Gastrocnemius medialis (tissue), 4 donors: ENCODE measurements around the gene INTU. TPM values are rescaled to one million over a fixed set of nuclear protein-coding genes. Genes with fewer than 3 reads are reported as not detected.

Source experiments
- ATAC-seq, 2 donors: fragments of 150-250 bp; one replicate each; pipeline ENCODE4 v1.9.1; 2016
- DNase-seq, 2 donors: peaks; one replicate each; pipeline ENCODE4 v3.0.0-alpha.2; 2019
- H3K27ac ChIP-seq, 4 donors: fragments of 200-600 bp; sonication (generic); 1 replicate in 1 of 4; 2 replicates in 3 of 4; pipeline ENCODE4 v1.5.1; 2016 to 2018; ENCODE audit warnings: mild to moderate bottlenecking in 2 of 4, moderate library complexity in 1 of 4
- H3K27me3 ChIP-seq, 3 donors: fragments of 200-600 bp; sonication (generic) in 2 of 3; 1 replicate in 1 of 3; 2 replicates in 2 of 3; pipeline versions ENCODE4 v1.5.1 to v1.6.0; 2016 to 2019; ENCODE audit warnings: mild to moderate bottlenecking in 1 of 3, moderate library complexity in 1 of 3
- H3K36me3 ChIP-seq, 2 donors: fragments of 200-600 bp; sonication (generic) in 1 of 2; one replicate each; pipeline ENCODE4 v1.5.1; 2017 to 2018
- H3K4me1 ChIP-seq, 2 donors: fragments of 200-600 bp; sonication (generic) in 1 of 2; one replicate each; pipeline ENCODE4 v1.5.1; 2016 to 2017; ENCODE audit warnings: mild to moderate bottlenecking in 2 of 2
- H3K4me3 ChIP-seq, 4 donors: fragments of 200-600 bp; sonication (generic) in 3 of 4; 1 replicate in 1 of 4; 2 replicates in 3 of 4; pipeline ENCODE4 v1.5.1; 2016 to 2019; ENCODE audit warnings: mild to moderate bottlenecking in 2 of 4
- H3K9me3 ChIP-seq, 3 donors: fragments of 200-600 bp; sonication (generic) in 2 of 3; 1 replicate in 1 of 3; 2 replicates in 2 of 3; pipeline ENCODE4 v1.5.1; 2016 to 2019
- POLR2A ChIP-seq, 2 donors: fragments of 450-650 bp; IDR thresholded peaks; one replicate each; pipeline ENCODE4 v1.6.1; 2017; ENCODE audit warnings: antibody characterized with exemption in 2 of 2, mild to moderate bottlenecking in 2 of 2, moderate library complexity in 2 of 2
- in situ Hi-C, 4 donors: fragments of 200-750 bp; cut with MboI; loops; one replicate each; pipeline versions ENCODE4 v1.15.0 to v1.8.0; 2017; ENCODE audit warnings: low sequenced_read_pairs in 4 of 4
- intact Hi-C: fragments of 100-400 bp; cut with DNase I; formaldehyde crosslinking; loops from one replicate; pipeline ENCODE4 v1.15.1; 2023; ENCODE audit warnings: low total_unique reads
- total RNA-seq, 4 donors: library from RNA; depleted of rRNA; stranded (reverse); fragments of >200 nt; gene quantifications; one replicate each; pipeline versions ENCODE4 v1.1.0 to v1.2.3, GENCODE V29; 2016
- TF ChIP-seq, protein P1 (sequence below), 5 experiments: fragments of 450-650 bp in 3 of 5; fragments of 200-600 bp in 2 of 5; sonication (generic) in 2 of 5; IDR thresholded peaks in 4 of 5; conservative IDR thresholded peaks in 1 of 5; 1 replicate in 4 of 5; 2 replicates in 1 of 5; pipeline ENCODE4 v1.5.1; 2016 to 2019; ENCODE audit warnings: antibody characterized with exemption in 5 of 5, mild to moderate bottlenecking in 3 of 5, moderate library complexity in 3 of 5

The INTU gene
- total RNA-seq, 4 donors from 2014 or later: 0.65 to 2.6 (median 1.7) TPM

DNA sequence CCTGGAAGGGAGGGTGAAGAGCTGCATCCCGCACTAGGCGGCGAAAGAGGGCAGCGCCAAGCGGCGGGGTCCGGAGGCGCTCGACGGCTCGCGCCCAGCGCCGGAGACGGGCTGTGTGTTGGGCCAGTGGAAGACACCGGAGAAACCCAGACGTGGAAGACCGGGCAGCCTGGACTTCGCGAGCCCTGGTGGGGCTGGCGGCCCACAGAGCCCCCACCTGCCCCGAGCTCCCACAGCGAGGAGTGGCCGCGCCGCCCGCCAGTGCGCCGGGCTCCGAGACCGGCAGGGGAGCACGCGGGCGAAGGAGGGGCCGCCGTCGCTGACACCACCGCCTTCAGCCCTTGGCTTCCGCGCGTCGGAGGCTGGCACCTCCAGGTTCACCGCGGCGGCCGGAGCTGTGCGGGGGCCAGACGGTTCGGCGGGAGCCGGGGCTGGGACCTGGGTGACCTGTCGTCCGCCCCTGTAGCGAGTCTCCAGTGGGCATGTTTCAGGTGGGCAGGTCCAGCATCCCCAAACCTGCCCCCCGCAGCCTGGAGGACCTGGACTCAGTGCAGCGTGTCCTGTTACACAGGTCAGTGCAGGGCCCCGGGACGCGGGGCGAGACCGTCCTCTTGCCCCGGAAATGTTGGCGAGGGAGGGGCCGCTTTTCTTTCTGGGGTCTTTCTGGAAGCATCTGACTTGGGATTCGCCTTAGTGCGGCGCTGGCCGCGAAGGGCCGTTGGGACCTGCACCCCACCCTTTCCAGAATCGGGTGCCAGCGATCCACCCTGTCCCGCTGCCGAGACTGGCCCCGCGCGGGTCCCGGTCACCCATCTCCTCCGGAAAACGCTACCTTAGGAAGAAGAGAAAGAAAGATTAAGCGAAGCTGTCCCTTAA, 9.6 kb upstream of the INTU start:
- intact Hi-C loops: no loop called here
- Histone ChIP-seq H3K4me3 (peak overlapping the region; percentile 50 to 60 (median 56)), H3K4me1 (peaks cover 0 to 5% of the 10 kb centered on the region in 2 donors), H3K36me3 (no peaks in the 10 kb centered on the region), H3K27ac (no peak overlapping the region), H3K27me3 (peaks cover 12 to 31% (median 22%) of the 10 kb centered on the region in 3 donors), H3K9me3 (no peaks in the 10 kb centered on the region)
- in situ Hi-C loops: loop anchor here in 1 of 4 donors (25.0 kb wide), 1 partner anchor 114 kb away; the partner anchor contains the start of gene SLC25A31
- ATAC-seq (peak; percentile 39 to 41), DNase-seq (no peak)
- TF ChIP-seq, protein P1, sequence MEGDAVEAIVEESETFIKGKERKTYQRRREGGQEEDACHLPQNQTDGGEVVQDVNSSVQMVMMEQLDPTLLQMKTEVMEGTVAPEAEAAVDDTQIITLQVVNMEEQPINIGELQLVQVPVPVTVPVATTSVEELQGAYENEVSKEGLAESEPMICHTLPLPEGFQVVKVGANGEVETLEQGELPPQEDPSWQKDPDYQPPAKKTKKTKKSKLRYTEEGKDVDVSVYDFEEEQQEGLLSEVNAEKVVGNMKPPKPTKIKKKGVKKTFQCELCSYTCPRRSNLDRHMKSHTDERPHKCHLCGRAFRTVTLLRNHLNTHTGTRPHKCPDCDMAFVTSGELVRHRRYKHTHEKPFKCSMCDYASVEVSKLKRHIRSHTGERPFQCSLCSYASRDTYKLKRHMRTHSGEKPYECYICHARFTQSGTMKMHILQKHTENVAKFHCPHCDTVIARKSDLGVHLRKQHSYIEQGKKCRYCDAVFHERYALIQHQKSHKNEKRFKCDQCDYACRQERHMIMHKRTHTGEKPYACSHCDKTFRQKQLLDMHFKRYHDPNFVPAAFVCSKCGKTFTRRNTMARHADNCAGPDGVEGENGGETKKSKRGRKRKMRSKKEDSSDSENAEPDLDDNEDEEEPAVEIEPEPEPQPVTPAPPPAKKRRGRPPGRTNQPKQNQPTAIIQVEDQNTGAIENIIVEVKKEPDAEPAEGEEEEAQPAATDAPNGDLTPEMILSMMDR (IDR thresholded peaks at IDR 0.05 in 4 of 5, conservative IDR thresholded peaks at IDR 0.05 in 1 of 5): no peak
- TF ChIP-seq POLR2A (IDR thresholded peaks at IDR 0.05): no peak

DNA sequence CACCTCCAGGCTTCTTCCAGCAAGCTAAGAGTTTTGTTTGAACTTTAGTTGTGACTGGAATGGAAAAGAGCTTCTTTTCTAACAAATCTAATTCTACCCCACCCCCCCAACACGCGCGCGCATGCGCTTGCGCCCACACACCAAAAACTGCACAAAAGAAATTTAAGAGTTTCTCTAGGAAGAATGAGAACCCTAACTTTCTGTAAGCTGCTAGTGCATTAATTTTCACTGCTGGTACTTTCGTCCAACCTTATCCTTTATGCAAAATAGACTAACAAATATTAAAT, 9.0 kb upstream of the INTU start:
- peak overlapping the region; percentile 50 to 60 (median 56) for H3K4me3 ChIP-seq
- H3K27me3 ChIP-seq: peaks cover 12 to 31% (median 22%) of the 10 kb centered on the region in 3 donors
- no peaks in the 10 kb centered on the region for H3K36me3 ChIP-seq
- peaks cover 0 to 5% of the 10 kb centered on the region in 2 donors for H3K4me1 ChIP-seq
- ATAC-seq (no peak), DNase-seq (no peak)
- intact Hi-C loops (no loop called here), in situ Hi-C loops (loop anchor here in 1 of 4 donors (25.0 kb wide), 1 partner anchor 114 kb away; the partner anchor contains the start of gene SLC25A31)
- no peaks in the 10 kb centered on the region for H3K9me3 ChIP-seq
- TF ChIP-seq POLR2A (IDR thresholded peaks at IDR 0.05): no peak
- TF ChIP-seq, protein P1 (IDR thresholded peaks at IDR 0.05 in 4 of 5, conservative IDR thresholded peaks at IDR 0.05 in 1 of 5): no peak
- no peak overlapping the region for H3K27ac ChIP-seq

DNA sequence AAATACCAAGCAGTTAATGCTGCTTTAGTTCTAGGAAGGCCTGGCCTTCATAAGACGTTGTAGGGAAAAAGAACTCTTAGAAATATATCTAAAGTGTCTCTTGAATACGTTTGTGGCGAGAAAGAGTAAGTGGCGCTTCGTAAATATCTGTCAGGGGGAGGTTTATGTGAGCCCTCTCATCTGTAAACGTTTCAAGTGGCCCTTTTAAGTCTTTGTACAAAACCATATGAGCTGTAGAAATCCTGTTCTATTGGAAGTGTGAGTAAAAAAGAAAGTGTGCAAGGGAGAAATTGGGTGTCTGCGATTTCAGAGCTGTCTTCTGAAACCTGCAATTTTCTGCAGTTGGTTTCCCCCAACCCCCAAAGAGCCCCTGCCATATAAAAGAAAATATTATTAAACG, 8.6 kb upstream of the INTU start:
- H3K4me1 ChIP-seq: peaks cover 0 to 5% of the 10 kb centered on the region in 2 donors
- TF ChIP-seq POLR2A (IDR thresholded peaks at IDR 0.05): no peak
- TF ChIP-seq, protein P1 (IDR thresholded peaks at IDR 0.05 in 4 of 5, conservative IDR thresholded peaks at IDR 0.05 in 1 of 5): no peak
- H3K36me3 ChIP-seq: no peaks in the 10 kb centered on the region
- DNase-seq: no peak
- no peak for ATAC-seq
- H3K4me3 ChIP-seq: no peak overlapping the region
- no peaks in the 10 kb centered on the region for H3K9me3 ChIP-seq
- peaks cover 12 to 27% (median 22%) of the 10 kb centered on the region in 3 donors for H3K27me3 ChIP-seq
- in situ Hi-C loops: loop anchor here in 1 of 4 donors (25.0 kb wide), 1 partner anchor 113 kb away; the partner anchor contains the start of gene SLC25A31
- intact Hi-C loops: no loop called here
- H3K27ac ChIP-seq: no peak overlapping the region

DNA sequence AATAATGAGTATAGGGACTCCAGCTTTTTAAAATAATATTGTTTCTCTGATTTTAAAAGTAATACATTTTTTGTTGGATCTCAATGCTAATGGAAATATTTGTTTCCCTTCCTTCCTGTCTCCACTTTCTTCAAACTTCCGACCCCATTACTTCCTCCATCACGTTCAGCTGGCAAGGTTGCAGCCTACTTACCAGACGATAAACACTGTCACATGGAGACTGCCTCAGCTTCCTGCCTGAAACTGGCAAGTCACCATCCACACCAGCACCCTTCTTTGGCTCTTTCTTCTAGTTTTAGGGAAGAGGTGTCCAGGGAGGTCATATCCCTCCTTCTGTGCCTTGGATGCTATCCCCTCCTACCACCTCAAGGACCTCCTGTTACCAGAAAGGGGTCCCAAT, 3.4 kb upstream of the INTU start:
- intact Hi-C loops: no loop called here
- Histone ChIP-seq H3K9me3 (no peaks in the 10 kb centered on the region), H3K4me3 (no peak overlapping the region), H3K36me3 (no peaks in the 10 kb centered on the region), H3K27ac (no peak overlapping the region), H3K4me1 (peaks cover 12 to 18% of the 10 kb centered on the region in 2 donors), H3K27me3 (peaks cover 0 to 3% (median under 1%) of the 10 kb centered on the region in 3 donors)
- TF ChIP-seq POLR2A (IDR thresholded peaks at IDR 0.05): no peak
- TF ChIP-seq, protein P1 (IDR thresholded peaks at IDR 0.05 in 4 of 5, conservative IDR thresholded peaks at IDR 0.05 in 1 of 5): no peak
- in situ Hi-C loops: loop anchor here in 2 of 4 donors (25.0 kb wide), 1 partner anchor 333 kb away; the partner anchor contains the start of genes ABHD18 (in 2 of the 2) and MFSD8 (in 2 of the 2)
- ATAC-seq: no peak
- DNase-seq: no peak
